Neutrophil (primary cell): ENCODE results near the gene ELMO1.

Source experiments
- H3K27ac ChIP-seq: fragments of 200-600 bp; sonication (generic); 2 replicates; pipeline ENCODE4 v1.5.1; 2016; ENCODE audit warnings: mild to moderate bottlenecking, moderate library complexity
- H3K27me3 ChIP-seq: fragments of 200-600 bp; sonication (generic); 2 replicates; pipeline ENCODE4 v1.6.0; 2016; ENCODE audit warnings: mild to moderate bottlenecking
- H3K36me3 ChIP-seq: fragments of 200-600 bp; sonication (generic); 2 replicates; pipeline ENCODE4 v1.5.1; 2017
- H3K4me1 ChIP-seq, 2 experiments: fragments of 200-600 bp in 1 of 2; sonication (generic) in 1 of 2; 1 replicate in 1 of 2; 2 replicates in 1 of 2; pipeline versions ENCODE4 v1.5.1 to v1.6.1; 2013 to 2016; ENCODE audit warnings: low read depth in 1 of 2, low read length in 1 of 2, mild to moderate bottlenecking in 1 of 2, moderate library complexity in 1 of 2; ENCODE audit not compliant: control insufficient read depth in 1 of 2, insufficient read depth in 1 of 2
- H3K4me3 ChIP-seq, 2 experiments: fragments of 200-600 bp in 1 of 2; sonication (generic) in 1 of 2; 1 replicate in 1 of 2; 2 replicates in 1 of 2; pipeline ENCODE4 v1.5.1; 2013 to 2016; ENCODE audit warnings: low read depth in 1 of 2, low read length in 1 of 2, mild to moderate bottlenecking in 1 of 2, moderate library complexity in 1 of 2
- H3K9me3 ChIP-seq: fragments of 200-600 bp; sonication (generic); 2 replicates; pipeline ENCODE4 v1.5.1; 2016
- CTCF ChIP-seq: fragments of 200-600 bp; sonication (generic); IDR thresholded peaks from 2 replicates; pipeline ENCODE4 v1.5.1; 2016; ENCODE audit warnings: antibody characterized with exemption

The ELMO1 gene

GRCh38 chr7:37395618-37396259 lies 52.9 kb downstream of the ELMO1 start:
- no peaks in the 10 kb centered on the region for H3K36me3 ChIP-seq
- H3K27me3 ChIP-seq: no peaks in the 10 kb centered on the region
- H3K4me1 ChIP-seq: peaks cover 5 to 22% of the 10 kb centered on the region in 2 experiments
- H3K9me3 ChIP-seq: no peaks in the 10 kb centered on the region
- peak overlapping the region; percentile 41 for H3K27ac ChIP-seq
- no peak overlapping the region for H3K4me3 ChIP-seq
- TF ChIP-seq CTCF: no peak

- Histone ChIP-seq H3K27ac (no peak overlapping the region), H3K9me3 (no peaks in the 10 kb centered on the region), H3K4me1 (peaks cover 5 to 38% of the 10 kb centered on the region in 2 experiments), H3K4me3 (no peak overlapping the region), H3K27me3 (no peaks in the 10 kb centered on the region), H3K36me3 (no peaks in the 10 kb centered on the region)
- no peak for TF ChIP-seq CTCF
Measured at GRCh38 chr7:37394158-37394557, 54.5 kb downstream of the ELMO1 start.

GRCh38 chr7:37393476-37393875 lies 55.2 kb downstream of the ELMO1 start:
- Histone ChIP-seq H3K4me1 (peaks cover 5 to 44% of the 10 kb centered on the region in 2 experiments), H3K36me3 (no peaks in the 10 kb centered on the region), H3K4me3 (no peak overlapping the region), H3K9me3 (no peaks in the 10 kb centered on the region), H3K27me3 (no peaks in the 10 kb centered on the region), H3K27ac (peak overlapping the region; percentile 13)
- TF ChIP-seq CTCF: no peak

GRCh38 chr7:37392673-37393017 lies 56.0 kb downstream of the ELMO1 start:
- Histone ChIP-seq H3K4me1 (peaks cover 5 to 48% of the 10 kb centered on the region in 2 experiments), H3K4me3 (peak overlapping the region in 1 of 2 experiments; percentile 37), H3K9me3 (no peaks in the 10 kb centered on the region), H3K27ac (peak overlapping the region; percentile 86), H3K27me3 (no peaks in the 10 kb centered on the region), H3K36me3 (no peaks in the 10 kb centered on the region)
- no peak for TF ChIP-seq CTCF

- H3K4me3 ChIP-seq: peak overlapping the region in 1 of 2 experiments; percentile 37
- H3K9me3 ChIP-seq: no peaks in the 10 kb centered on the region
- no peaks in the 10 kb centered on the region for H3K36me3 ChIP-seq
- TF ChIP-seq CTCF: no peak
- H3K4me1 ChIP-seq: peaks cover 5 to 48% of the 10 kb centered on the region in 2 experiments
- H3K27me3 ChIP-seq: no peaks in the 10 kb centered on the region
- H3K27ac ChIP-seq: peak overlapping the region; percentile 86
Measured at GRCh38 chr7:37391791-37392672, 56.6 kb downstream of the ELMO1 start.
